K562 (cell line): ENCODE measurements around the gene BPNT1. TPM values are rescaled to one million over a fixed set of nuclear protein-coding genes. Genes with fewer than 3 reads are reported as not detected.

Experiments
- ATAC-seq: fragments of 200-7000 bp; cut with Tn5 transposase; 3 replicates; pipeline ENCODE4 v1.9.1; 2020; ENCODE audit warnings: moderate library complexity
- BruUV-seq: library from RNA; stranded (reverse); fragments of 400-500 nt; replicated peaks from 2 replicates; lab custom pipeline; 2021; lab: Mats Ljungman, UMichigan
- CTCF ChIA-PET: fragments of 300-600 bp; formaldehyde crosslinking; extraction: SDS; loops from one replicate; lab custom pipeline; 2021; ENCODE audit warnings: low intra/inter-chr PET ratio; lab: Yijun Ruan, JAX
- POLR2A ChIA-PET: fragments of 300-600, 350-650 bp; sonication (Branson Sonifier 250); formaldehyde crosslinking; extraction: SDS; loops from one replicate; lab custom pipeline; 2021; ENCODE audit warnings: antibody characterized with exemption, inconsistent platforms; lab: Yijun Ruan, JAX
- DNase-seq, 4 experiments: peaks; one replicate each; pipeline versions ENCODE4 v3.0.0 to v3.0.0-alpha.2; 2011 to 2018; ENCODE audit warnings: low spot score in 3 of 4, mixed read lengths in 3 of 4; ENCODE audit errors: extremely low read depth in 1 of 4
- FAIRE-seq: peaks from 2 replicates; lab custom pipeline; 2011; peaks lifted over from hg19 to GRCh38; lab: Jason Lieb, UNC
- H2AFZ ChIP-seq: 2 replicates; pipeline ENCODE4 v1.6.0; 2011; ENCODE audit warnings: low read depth, low read length, control low read depth, inconsistent platforms
- H3K27ac ChIP-seq: fragments of 200-600 bp; 3 replicates; pipeline ENCODE4 v1.8.0; 2011; ENCODE audit warnings: low read depth, mild to moderate bottlenecking, control low read depth, inconsistent platforms, low read length, moderate library complexity, mixed read lengths; ENCODE audit errors: extremely low read depth
- H3K27me3 ChIP-seq, 2 experiments: fragments of 300-600 bp in 1 of 2; 2 replicates in 1 of 2; 3 replicates in 1 of 2; pipeline versions ENCODE4 v1.6.0 to v1.8.0; 2011; ENCODE audit warnings: inconsistent platforms in 2 of 2, low read length in 2 of 2, mild to moderate bottlenecking in 1 of 2, mixed read lengths in 1 of 2, moderate library complexity in 1 of 2; ENCODE audit not compliant: control insufficient read depth in 2 of 2, insufficient read depth in 2 of 2
- H3K36me3 ChIP-seq: fragments of 300-600 bp; 3 replicates; pipeline ENCODE4 v1.8.0; 2011; ENCODE audit warnings: mild to moderate bottlenecking, low read length, inconsistent platforms; ENCODE audit not compliant: control insufficient read depth, insufficient read depth
- H3K4me1 ChIP-seq, 2 experiments: fragments of 200-600 bp in 1 of 2; replicated peaks in 1 of 2; 2 replicates in 1 of 2; 3 replicates in 1 of 2; pipeline versions ENCODE4 v1.5.1 to v1.8.0; 2011; ENCODE audit warnings: inconsistent platforms in 2 of 2, low read length in 2 of 2, mild to moderate bottlenecking in 1 of 2, mixed read lengths in 1 of 2, moderate library complexity in 1 of 2; ENCODE audit not compliant: control insufficient read depth in 2 of 2, insufficient read depth in 2 of 2
- H3K4me2 ChIP-seq: 2 replicates; pipeline ENCODE4 v1.6.1; 2011; ENCODE audit warnings: low read length, control low read depth, inconsistent platforms, mixed read lengths; ENCODE audit not compliant: insufficient read depth
- H3K4me3 ChIP-seq: fragments of 200-600 bp; sonication (generic), shearing (Covaris generic); 2 replicates; pipeline ENCODE4 v1.5.1; 2016; ENCODE audit warnings: control low read depth, inconsistent platforms
- H3K79me2 ChIP-seq: fragments of 200-600 bp; 3 replicates; pipeline ENCODE4 v1.8.0; 2011; ENCODE audit warnings: low read length, inconsistent platforms; ENCODE audit not compliant: control insufficient read depth, insufficient read depth
- H3K9ac ChIP-seq, 2 experiments: 2 replicates each; pipeline versions ENCODE4 v1.6.0 to v1.6.1; 2011; ENCODE audit warnings: low read depth in 2 of 2, low read length in 2 of 2, control low read depth in 1 of 2, inconsistent platforms in 1 of 2, mild to moderate bottlenecking in 1 of 2, mixed read lengths in 1 of 2; ENCODE audit not compliant: insufficient read depth in 1 of 2
- H3K9me1 ChIP-seq: one replicate; pipeline ENCODE4 v1.6.0; 2011; ENCODE audit warnings: inconsistent platforms, mild to moderate bottlenecking, low read length, moderate library complexity; ENCODE audit not compliant: control insufficient read depth, insufficient read depth
- H3K9me3 ChIP-seq: replicated peaks from 2 replicates; pipeline ENCODE4 v1.5.1; 2011; ENCODE audit warnings: low read depth, low read length, inconsistent platforms; ENCODE audit not compliant: control insufficient read depth, insufficient read depth
- H4K20me1 ChIP-seq: replicated peaks from 2 replicates; pipeline ENCODE4 v1.6.1; 2011; ENCODE audit warnings: low read length, inconsistent platforms, mixed read lengths; ENCODE audit not compliant: control insufficient read depth, insufficient read depth
- CBFA2T2 ChIP-seq: fragments of 450-650 bp; conservative IDR thresholded peaks from 2 replicates; pipeline ENCODE4 v1.6.1; 2017; ENCODE audit warnings: mild to moderate bottlenecking
- HDAC3 ChIP-seq: fragments of 450-650 bp; IDR thresholded peaks from 2 replicates; pipeline ENCODE4 v1.6.1; 2018; ENCODE audit warnings: borderline replicate concordance, mild to moderate bottlenecking, moderate library complexity; ENCODE audit not compliant: partially characterized antibody
- MYBL2 ChIP-seq, 2 experiments: fragments of 450-650 bp in 1 of 2; sonication (generic) in 1 of 2; formaldehyde crosslinking in 1 of 2; IDR thresholded peaks; 2 replicates each; pipeline versions ENCODE4 v1.6.1 to v1.8.1; 2017 to 2022; ENCODE audit warnings: borderline replicate concordance in 1 of 2, inconsistent platforms in 1 of 2, low read depth in 1 of 2, mild to moderate bottlenecking in 1 of 2, missing genetic modification reagents in 1 of 2, moderate library complexity in 1 of 2
- ZNF699 ChIP-seq: fragments of 250-450 bp; sonication (Bioruptor Pico); IDR thresholded peaks from 2 replicates; pipeline ENCODE4 v1.8.0; 2021; ENCODE audit warnings: mild to moderate bottlenecking, moderate library complexity; ENCODE audit not compliant: insufficient replicate concordance
- ZNF780A ChIP-seq: fragments of 250-450 bp; sonication (Bioruptor Pico); IDR thresholded peaks from 2 replicates; pipeline ENCODE4 v1.5.0; 2021; ENCODE audit warnings: mild to moderate bottlenecking
- WGBS: fragments of 100-300 bp; shearing (Covaris generic); methylation state at CpG from one replicate; pipeline ENCODE4 v1.1.6; 2016; ENCODE audit warnings: low coverage, mixed read lengths; ENCODE audit not compliant: insufficient coverage; ENCODE audit errors: missing lambda C conversion rate; 5-methylcytosine and 5-hydroxymethylcytosine counted together
- in situ Hi-C: fragments of 300-500 bp; cut with MboI; formaldehyde crosslinking; loops from 4 replicates; pipeline ENCODE4 v1.15.0; 2018; ENCODE audit warnings: inconsistent platforms, mixed read lengths
- intact Hi-C: fragments of 100-400 bp; cut with micrococcal nuclease; formaldehyde crosslinking; loops from 2 replicates; pipeline ENCODE4 v1.14.2; 2022
- polyA plus RNA-seq, 8 experiments: library from polyadenylated mRNA; depleted of rRNA in 4 of 8; stranded (reverse) in 5 of 8; unstranded in 3 of 8; fragments of >200 nt; fragmentation: Nextera tagmentation in 2 of 8; fragmentation: Illumina TruSeq in 1 of 8; extraction: Ambion mirVana in 2 of 8; extraction: Trizol in 1 of 8; gene quantifications; 2 replicates each; pipeline versions ENCODE4 v1.2.1 to v1.2.3, GENCODE V29; 2011 to 2014; ENCODE audit warnings: inconsistent platforms in 1 of 8, missing spikeins in 1 of 8
- total RNA-seq, 7 experiments: library from RNA; depleted of rRNA in 6 of 7; stranded (reverse); fragments of >200 nt in 6 of 7; fragmentation: Illumina TruSeq in 2 of 7; extraction: Trizol in 2 of 7; gene quantifications; 2 replicates each; pipeline versions ENCODE4 v1.2.1 to v1.2.3, GENCODE V29; 2011 to 2021; ENCODE audit warnings: low replicate concordance in 1 of 7
- TF ChIP-seq, protein P1 (sequence below): IDR thresholded peaks from 3 replicates; pipeline ENCODE4 v1.6.1; 2011; ENCODE audit warnings: borderline replicate concordance, mild to moderate bottlenecking, moderate library complexity; ENCODE audit not compliant: insufficient read length; ENCODE audit errors: extremely low read depth
- TF ChIP-seq, protein P2 (sequence below), 2 experiments: fragments of 200-800 bp in 1 of 2; sonication (Bioruptor generic) in 1 of 2; sonication (generic) in 1 of 2; formaldehyde crosslinking in 1 of 2; IDR thresholded peaks in 1 of 2; conservative IDR thresholded peaks in 1 of 2; 2 replicates each; pipeline versions ENCODE4 v1.5.0 to v1.6.1; 2016 to 2020; ENCODE audit warnings: missing compliant biosample characterization in 1 of 2, missing genetic modification characterization in 1 of 2, missing genetic modification reagents in 1 of 2
- TF ChIP-seq, protein P3 (sequence below): sonication (generic); formaldehyde crosslinking; IDR thresholded peaks from 2 replicates; pipeline ENCODE4 v1.8.1; 2023; ENCODE audit warnings: missing genetic modification reagents, mild to moderate bottlenecking, borderline replicate concordance

Gene BPNT1
- total and polyA plus RNA-seq, 9 of the 15 experiments (the other 6 are each of a cell fraction or from before 2014, with no cell fraction given) = 30.2 to 73.8 (median 40.5) TPM

DNA sequence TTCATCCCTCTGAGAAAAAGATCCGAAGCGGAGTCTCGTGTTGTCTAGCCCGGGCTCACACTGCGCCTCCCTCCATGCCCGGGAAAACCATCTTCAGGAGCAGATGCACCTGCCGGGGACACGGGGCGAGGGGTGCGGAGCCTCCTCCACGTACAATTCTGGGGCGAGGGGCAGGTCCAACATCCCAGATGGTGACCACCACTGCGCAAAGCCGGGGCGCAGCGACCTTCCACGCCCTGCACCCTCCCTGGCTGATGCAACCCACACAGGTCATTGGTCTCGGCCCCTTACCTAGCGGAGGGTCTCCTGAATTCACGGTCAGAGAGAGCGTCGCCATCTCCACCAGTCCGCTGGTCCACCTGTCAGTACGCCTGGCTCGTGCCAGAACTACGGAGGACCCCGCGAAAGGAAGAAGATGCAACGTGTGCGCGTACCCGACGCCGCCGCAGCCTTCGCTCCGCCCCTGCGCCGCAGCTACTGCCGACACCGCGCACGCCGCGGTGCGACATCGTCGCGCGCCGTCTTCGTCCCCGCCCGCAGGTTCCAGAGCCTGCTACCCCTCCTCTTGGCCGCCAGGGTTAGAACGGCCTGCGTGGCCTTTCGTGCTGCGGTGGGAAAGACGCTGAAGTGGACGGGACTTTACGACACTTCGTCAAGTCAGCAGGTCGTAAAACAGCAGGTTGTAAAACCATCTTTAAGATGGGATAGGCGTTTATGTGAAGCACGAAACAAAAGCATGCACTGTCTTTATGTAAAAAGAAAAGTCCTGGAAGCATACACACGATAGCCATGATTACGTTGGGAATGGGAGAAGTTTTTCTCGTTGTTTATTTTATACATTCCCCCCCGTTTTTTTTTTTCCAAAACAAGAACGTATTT, 43.3 kb downstream of the BPNT1 start, which contains the start of gene EPRS1:
Gene EPRS1, minus strand, starts transcription at position 454 of the 879 bp plus-strand sequence. Its CDS starts 117 bp downstream, at position 337.
- FAIRE-seq (peak; percentile 99), ATAC-seq (peak; percentile 96), DNase-seq (peak; percentile 95 to 100 (median 97))
- Histone ChIP-seq H3K9me1 (peaks cover 4% of the 10 kb centered on the region), H3K27ac (peak within 1 kb of the TSS; percentile 91), H4K20me1 (peaks cover 9% of the 10 kb centered on the region), H3K4me2 (peak within 1 kb of the TSS; percentile 99), H3K9ac (peak within 1 kb of the TSS; percentile 93 to 100), H3K9me3 (no peaks in the 10 kb centered on the region), H3K79me2 (peaks cover 50% of the 10 kb centered on the region), H3K36me3 (peaks cover 16% of the 10 kb centered on the region), H3K4me1 (peaks cover 15 to 19% of the 10 kb centered on the region in 2 experiments; a peak in 4 of 5 replicates), H2AFZ (peak within 1 kb of the TSS; percentile 96), H3K4me3 (peak within 1 kb of the TSS; percentile 88), H3K27me3 (no peaks in the 10 kb centered on the region)
- WGBS = under 1% methylated on average over 70 of the region's 71 CpGs
- intact Hi-C loops (loop anchor here (1.0 kb wide), 2 partner anchors 43 to 48 kb away; partner anchors contain the start of genes BPNT1 and IARS2), in situ Hi-C loops (no loop called here)
- ChIA-PET POLR2A (interaction anchor here (0.6 to 1.0 kb wide), 4 partner anchors 14 to 254 kb away, joined by 3 to 5 read pairs (median 4); no protein-coding TSS in a partner anchor), CTCF (interaction anchor here (0.7 to 1.1 kb wide), 2 partner anchors 48 to 82 kb away, joined by 3 to 4 read pairs; partner anchors contain the start of gene IARS2)
- TSS peak; percentile 63 for BruUV-seq
- TF ChIP-seq ZNF780A (no peak), HDAC3 (no peak), ZNF699 (CRISPR knock-in tag) (no peak), CBFA2T2 (no peak), MYBL2 (IDR thresholded peaks at IDR 0.05; ENCODE audit: low read depth) (no peak), MYBL2 (CRISPR knock-in tag; IDR thresholded peaks at IDR 0.05; ENCODE audit: borderline replicate concordance) (no peak)
- TF ChIP-seq, protein P1, sequence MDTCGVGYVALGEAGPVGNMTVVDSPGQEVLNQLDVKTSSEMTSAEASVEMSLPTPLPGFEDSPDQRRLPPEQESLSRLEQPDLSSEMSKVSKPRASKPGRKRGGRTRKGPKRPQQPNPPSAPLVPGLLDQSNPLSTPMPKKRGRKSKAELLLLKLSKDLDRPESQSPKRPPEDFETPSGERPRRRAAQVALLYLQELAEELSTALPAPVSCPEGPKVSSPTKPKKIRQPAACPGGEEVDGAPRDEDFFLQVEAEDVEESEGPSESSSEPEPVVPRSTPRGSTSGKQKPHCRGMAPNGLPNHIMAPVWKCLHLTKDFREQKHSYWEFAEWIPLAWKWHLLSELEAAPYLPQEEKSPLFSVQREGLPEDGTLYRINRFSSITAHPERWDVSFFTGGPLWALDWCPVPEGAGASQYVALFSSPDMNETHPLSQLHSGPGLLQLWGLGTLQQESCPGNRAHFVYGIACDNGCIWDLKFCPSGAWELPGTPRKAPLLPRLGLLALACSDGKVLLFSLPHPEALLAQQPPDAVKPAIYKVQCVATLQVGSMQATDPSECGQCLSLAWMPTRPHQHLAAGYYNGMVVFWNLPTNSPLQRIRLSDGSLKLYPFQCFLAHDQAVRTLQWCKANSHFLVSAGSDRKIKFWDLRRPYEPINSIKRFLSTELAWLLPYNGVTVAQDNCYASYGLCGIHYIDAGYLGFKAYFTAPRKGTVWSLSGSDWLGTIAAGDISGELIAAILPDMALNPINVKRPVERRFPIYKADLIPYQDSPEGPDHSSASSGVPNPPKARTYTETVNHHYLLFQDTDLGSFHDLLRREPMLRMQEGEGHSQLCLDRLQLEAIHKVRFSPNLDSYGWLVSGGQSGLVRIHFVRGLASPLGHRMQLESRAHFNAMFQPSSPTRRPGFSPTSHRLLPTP = no peak
- TF ChIP-seq, protein P2, sequence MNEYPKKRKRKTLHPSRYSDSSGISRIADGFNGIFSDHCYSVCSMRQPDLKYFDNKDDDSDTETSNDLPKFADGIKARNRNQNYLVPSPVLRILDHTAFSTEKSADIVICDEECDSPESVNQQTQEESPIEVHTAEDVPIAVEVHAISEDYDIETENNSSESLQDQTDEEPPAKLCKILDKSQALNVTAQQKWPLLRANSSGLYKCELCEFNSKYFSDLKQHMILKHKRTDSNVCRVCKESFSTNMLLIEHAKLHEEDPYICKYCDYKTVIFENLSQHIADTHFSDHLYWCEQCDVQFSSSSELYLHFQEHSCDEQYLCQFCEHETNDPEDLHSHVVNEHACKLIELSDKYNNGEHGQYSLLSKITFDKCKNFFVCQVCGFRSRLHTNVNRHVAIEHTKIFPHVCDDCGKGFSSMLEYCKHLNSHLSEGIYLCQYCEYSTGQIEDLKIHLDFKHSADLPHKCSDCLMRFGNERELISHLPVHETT (CRISPR knock-in tag; conservative IDR thresholded peaks at IDR 0.05 in 1 of 2, IDR thresholded peaks at IDR 0.05 in 1 of 2) = peak in 1 of 2 experiments; percentile 89; a peak in 2 of 4 replicates
- TF ChIP-seq, protein P3, sequence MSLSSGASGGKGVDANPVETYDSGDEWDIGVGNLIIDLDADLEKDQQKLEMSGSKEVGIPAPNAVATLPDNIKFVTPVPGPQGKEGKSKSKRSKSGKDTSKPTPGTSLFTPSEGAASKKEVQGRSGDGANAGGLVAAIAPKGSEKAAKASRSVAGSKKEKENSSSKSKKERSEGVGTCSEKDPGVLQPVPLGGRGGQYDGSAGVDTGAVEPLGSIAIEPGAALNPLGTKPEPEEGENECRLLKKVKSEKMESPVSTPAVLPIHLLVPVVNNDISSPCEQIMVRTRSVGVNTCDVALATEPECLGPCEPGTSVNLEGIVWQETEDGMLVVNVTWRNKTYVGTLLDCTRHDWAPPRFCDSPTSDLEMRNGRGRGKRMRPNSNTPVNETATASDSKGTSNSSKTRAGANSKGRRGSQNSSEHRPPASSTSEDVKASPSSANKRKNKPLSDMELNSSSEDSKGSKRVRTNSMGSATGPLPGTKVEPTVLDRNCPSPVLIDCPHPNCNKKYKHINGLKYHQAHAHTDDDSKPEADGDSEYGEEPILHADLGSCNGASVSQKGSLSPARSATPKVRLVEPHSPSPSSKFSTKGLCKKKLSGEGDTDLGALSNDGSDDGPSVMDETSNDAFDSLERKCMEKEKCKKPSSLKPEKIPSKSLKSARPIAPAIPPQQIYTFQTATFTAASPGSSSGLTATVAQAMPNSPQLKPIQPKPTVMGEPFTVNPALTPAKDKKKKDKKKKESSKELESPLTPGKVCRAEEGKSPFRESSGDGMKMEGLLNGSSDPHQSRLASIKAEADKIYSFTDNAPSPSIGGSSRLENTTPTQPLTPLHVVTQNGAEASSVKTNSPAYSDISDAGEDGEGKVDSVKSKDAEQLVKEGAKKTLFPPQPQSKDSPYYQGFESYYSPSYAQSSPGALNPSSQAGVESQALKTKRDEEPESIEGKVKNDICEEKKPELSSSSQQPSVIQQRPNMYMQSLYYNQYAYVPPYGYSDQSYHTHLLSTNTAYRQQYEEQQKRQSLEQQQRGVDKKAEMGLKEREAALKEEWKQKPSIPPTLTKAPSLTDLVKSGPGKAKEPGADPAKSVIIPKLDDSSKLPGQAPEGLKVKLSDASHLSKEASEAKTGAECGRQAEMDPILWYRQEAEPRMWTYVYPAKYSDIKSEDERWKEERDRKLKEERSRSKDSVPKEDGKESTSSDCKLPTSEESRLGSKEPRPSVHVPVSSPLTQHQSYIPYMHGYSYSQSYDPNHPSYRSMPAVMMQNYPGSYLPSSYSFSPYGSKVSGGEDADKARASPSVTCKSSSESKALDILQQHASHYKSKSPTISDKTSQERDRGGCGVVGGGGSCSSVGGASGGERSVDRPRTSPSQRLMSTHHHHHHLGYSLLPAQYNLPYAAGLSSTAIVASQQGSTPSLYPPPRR (CRISPR knock-in tag) = 0 out of 2 replicates have a peak, but pooled peaks have one; percentile 7
